GM12892 (cell line): ENCODE data around the gene CAMK2D.

ENCODE experiments used
- POLR2A ChIP-seq: IDR thresholded peaks from 2 replicates; pipeline ENCODE4 v1.6.1; 2011; ENCODE audit warnings: low read depth, low read length, control low read depth
- TAF1 ChIP-seq: IDR thresholded peaks from 2 replicates; pipeline ENCODE4 v1.6.1; 2011; ENCODE audit warnings: low read depth, mild to moderate bottlenecking, control low read depth, low read length, borderline replicate concordance

DNA sequence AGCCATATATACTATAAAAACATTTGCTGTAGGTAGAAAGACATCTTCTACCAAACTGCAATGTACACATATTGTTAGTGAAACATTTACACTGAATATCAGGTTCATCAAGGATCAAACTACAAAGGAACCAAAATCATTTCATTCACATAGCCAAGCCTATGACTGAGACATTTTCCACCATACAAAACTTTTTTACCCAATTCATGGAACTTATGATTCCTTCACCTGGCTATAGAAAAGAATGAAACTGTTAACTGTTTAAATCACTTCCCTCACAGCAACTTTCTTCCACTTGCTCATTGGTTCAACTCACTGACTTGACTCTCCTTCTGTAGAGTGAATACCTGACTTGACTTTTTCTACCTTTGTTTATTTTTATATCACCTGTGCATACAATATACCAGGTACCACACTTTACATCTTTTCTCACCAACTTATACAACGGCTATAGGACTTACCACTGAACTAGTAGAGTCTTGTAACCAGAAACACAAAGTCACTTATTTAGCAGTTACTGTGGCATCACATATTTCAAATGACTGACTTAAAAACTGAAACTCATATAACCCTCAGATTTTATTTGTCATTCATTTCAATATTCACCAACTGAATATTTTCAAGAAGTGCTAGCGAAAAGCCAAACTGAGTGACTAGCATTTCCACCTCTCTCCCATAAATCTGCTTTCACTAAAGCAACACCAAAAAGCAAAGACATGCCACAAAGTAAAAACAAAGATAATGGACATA, 30.9 kb downstream of the CAMK2D start:
- TF ChIP-seq TAF1 (no peak), POLR2A (no peak)
